GDM1 (cell line): ENCODE data around the gene KIFAP3.
"Not testable (repeated sequence)": the region's sequence is repeated elsewhere in the genome, so short reads cannot be mapped to it uniquely, and the experiment has no call there.

Source experiments
- DNase-seq: peaks from one replicate; lab custom pipeline; 2025; lab: John Stamatoyannopoulos, UW

Gene KIFAP3

DNA sequence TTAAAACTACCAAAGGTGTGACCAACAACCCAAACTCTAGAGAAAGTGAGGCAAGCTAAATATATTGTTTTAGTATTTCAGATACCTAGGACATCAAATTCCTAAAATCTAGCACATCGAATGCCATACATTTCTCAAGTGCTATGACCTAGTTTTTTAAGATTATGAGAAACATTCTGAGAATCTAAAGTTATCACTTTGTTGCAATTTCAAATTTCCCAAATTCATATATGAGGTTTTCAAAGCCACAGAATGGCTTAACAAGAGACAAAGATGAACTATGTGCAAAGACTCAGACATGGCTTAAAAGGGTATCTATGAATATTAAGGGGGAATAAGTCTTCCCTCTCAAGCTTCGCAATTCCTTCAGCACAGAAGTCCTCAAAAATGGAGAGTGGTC lies 187.6 kb downstream of the KIFAP3 start:
- no peak for DNase-seq

DNA sequence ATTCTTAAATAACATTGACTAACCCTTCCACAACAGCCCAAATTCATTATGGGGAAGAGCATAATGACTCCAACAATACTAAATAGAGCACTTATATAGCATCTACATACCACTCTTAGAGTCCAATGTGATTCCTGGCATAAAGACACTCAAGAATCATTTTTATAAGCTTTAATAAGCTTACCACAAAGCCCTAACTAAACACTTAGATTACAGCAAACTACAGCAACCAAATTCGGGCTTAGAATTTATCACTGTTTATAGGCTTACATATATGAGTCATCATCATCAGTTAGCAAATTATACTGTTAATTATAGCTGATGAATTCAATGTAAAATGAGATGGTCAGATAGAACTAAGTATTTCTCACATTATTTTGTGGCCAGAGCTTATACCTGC lies 188.1 kb downstream of the KIFAP3 start:
- DNase-seq = no peak

DNA sequence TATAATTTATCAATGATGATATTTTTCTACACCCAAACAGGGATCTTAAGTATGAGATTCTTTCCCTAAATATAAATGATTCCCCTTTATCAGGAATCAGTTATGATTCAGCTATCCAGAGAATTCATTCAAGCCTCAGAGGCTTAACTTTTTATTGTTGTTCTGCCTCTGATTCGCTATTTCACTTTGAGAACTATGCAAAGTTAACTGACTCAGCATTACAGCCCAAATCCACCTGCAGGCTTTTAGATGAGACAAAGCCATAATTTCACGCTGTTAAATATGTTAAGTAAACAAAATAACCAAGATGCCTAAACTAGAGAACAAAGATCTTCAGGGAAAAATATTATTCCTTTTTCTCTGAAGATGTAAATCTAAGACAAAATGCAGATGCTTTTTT lies 189.3 kb downstream of the KIFAP3 start:
- no peak for DNase-seq

GRCh38 chr1:169884634-169885033 lies 189.9 kb downstream of the KIFAP3 start:
- no peak for DNase-seq

DNA sequence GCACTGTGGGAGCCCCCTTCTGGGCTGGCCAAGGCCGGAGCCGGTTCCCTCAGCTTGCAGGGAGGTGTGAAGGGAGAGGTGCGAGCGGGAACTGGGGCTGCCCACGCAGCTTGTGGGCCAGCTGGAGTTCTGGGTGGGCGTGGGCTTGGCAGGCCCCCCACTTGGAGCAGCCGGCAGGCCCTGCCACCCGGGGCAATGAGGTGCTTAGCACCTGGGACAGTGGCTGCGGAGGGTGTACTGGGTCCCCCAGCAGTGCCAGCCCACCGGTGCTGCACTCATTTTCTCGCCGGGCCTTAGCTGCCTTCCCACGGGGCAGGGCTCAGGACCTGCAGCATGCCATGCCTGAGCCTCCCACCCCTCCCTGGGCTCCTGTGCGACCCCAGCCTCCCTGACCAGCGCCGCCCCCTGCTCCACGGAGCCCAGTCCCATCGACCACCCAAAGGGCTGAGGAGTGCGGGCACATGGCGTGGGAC lies 192.4 kb downstream of the KIFAP3 start:
- DNase-seq = no peak

DNA sequence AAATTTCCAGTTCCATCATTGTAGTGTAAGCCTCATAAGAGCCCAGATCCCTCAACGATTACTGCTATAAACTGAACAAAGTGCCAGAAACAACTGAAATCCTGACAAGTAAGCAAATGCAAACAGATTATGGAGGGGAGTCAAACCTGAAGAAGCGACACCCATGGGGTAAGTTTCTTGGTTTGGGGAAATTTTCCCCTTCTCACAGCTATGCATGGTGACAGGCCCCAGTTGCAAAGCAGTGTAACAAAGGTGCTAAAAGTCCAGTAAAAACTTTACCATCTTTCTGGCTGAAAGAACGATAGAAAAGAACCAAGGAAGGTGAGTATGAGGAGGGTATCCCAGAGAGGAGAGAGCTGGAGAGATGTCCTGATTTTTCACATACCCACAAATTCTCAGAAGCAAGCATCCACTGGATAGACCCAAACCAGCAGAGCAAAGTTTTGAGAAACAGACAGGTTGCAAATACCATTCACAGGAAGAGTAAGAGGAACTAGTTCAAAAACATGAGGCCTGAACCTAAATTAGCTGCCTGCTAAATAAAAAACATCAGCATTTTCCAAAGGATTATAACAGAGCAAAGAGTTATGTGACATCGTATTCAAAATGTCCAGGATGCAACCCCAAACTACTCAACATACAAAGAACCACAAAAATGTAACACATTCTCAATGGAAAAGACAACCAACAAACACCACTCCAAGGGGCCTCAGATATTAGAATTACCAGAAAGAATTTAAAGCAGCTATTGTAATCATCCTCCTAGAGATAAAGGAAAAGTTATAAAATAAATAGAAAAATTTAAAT lies 195.3 kb downstream of the KIFAP3 start:
- DNase-seq = no peak

GRCh38 chr1:169878498-169878897 lies 196.0 kb downstream of the KIFAP3 start:
- DNase-seq = no peak

GRCh38 chr1:169877800-169878491 lies 196.5 kb downstream of the KIFAP3 start:
- no peak for DNase-seq

GRCh38 chr1:169874229-169874628 lies 200.3 kb downstream of the KIFAP3 start:
- DNase-seq = no peak

DNA sequence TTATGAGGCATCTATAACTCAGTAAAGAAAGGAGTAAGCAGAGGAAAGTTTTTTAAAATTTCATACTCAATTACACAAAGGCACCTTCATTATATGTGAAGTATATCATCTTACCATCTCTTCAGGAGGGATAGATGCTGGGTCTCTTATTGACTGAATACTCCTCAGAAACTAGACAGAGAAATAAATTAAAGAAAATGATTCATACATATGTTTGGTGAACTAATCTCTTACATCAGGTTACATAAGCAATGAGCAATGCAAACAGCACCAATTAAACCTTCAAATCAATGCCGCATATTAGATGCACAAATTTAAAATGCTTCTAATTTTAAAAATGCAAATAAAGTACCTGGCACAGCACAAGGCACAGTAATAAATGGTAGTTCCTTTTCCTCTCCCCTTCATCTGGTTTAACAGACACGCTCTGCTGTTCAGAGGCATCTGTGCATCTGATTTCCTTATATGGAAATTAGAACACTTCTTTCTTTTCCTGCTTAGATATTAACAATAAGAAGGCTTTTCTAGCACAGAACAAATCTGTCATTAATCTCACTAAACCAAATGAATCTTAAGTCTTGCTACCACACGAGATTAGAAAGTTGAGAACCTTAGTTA lies 200.8 kb downstream of the KIFAP3 start:
- no peak for DNase-seq

DNA sequence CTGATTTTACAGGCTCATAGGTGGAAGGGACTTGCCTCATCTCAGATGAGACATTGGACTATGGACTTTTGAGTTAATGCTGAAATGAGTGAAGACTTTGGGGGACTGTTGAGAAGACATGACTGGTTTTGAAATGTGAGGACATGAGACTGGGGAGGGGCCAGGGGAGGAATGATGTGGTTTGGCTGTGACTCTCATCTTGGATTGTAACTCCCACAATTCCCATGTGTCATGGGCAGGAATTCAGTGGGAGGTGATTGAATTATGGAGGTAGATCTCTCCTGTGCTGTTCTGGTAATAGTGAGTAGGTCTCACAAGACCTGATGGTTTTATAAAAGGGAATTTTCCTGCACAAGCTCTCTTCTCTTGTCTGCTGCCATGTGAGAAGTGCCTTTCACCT lies 201.6 kb downstream of the KIFAP3 start:
- DNase-seq = no peak

- not testable (repeated sequence) for DNase-seq
Measured at GRCh38 chr1:169871988-169872387, 202.5 kb downstream of the KIFAP3 start.
